MM.1S (cell line): ENCODE results near the gene SLC25A46.

Experiments
- DNase-seq: peaks from one replicate; pipeline ENCODE4 v3.0.0-alpha.2; 2015
- H2AFZ ChIP-seq: fragments of 300-600 bp; sonication (generic); 2 replicates; pipeline ENCODE4 v1.6.0; 2016; ENCODE audit warnings: antibody characterized with exemption, low read length
- H3F3A ChIP-seq: fragments of 300-600 bp; sonication (generic); 2 replicates; pipeline ENCODE4 v1.6.1; 2016; ENCODE audit warnings: mild to moderate bottlenecking, antibody characterized with exemption, low read length, moderate library complexity, mixed read lengths; ENCODE audit not compliant: insufficient read depth
- H3K27ac ChIP-seq: fragments of 300-600 bp; sonication (generic); 2 replicates; pipeline ENCODE4 v1.5.1; 2016; ENCODE audit warnings: mild to moderate bottlenecking, low read length
- H3K27me3 ChIP-seq: fragments of 300-600 bp; sonication (generic); replicated peaks from 2 replicates; pipeline ENCODE4 v1.6.0; 2016; ENCODE audit warnings: low read length; ENCODE audit not compliant: insufficient read depth
- H3K36me3 ChIP-seq: fragments of 300-600 bp; sonication (generic); replicated peaks from 2 replicates; pipeline ENCODE4 v1.6.1; 2016; ENCODE audit warnings: mild to moderate bottlenecking, low read length, mixed read lengths; ENCODE audit not compliant: insufficient read depth
- H3K4me1 ChIP-seq: fragments of 300-600 bp; sonication (generic); 2 replicates; pipeline ENCODE4 v1.6.1; 2016; ENCODE audit warnings: low read length, mixed read lengths
- H3K4me2 ChIP-seq: fragments of 300-600 bp; sonication (generic); 2 replicates; pipeline ENCODE4 v1.6.0; 2016; ENCODE audit warnings: low read depth, low read length
- H3K4me3 ChIP-seq: fragments of 300-600 bp; sonication (generic); 2 replicates; pipeline ENCODE4 v1.5.1; 2016; ENCODE audit warnings: low read length, mixed read lengths
- H3K79me2 ChIP-seq: fragments of 300-600 bp; sonication (generic); 2 replicates; pipeline ENCODE4 v1.6.1; 2016; ENCODE audit warnings: mixed run types, low read length, mixed read lengths
- H3K9ac ChIP-seq: fragments of 300-600 bp; sonication (generic); 2 replicates; pipeline ENCODE4 v1.6.1; 2016; ENCODE audit warnings: low read length, mixed read lengths
- H3K9me2 ChIP-seq: fragments of 300-600 bp; sonication (generic); replicated peaks from 2 replicates; pipeline ENCODE4 v1.6.1; 2016; ENCODE audit warnings: mild to moderate bottlenecking, low read length, mixed read lengths; ENCODE audit not compliant: insufficient read depth
- H3K9me3 ChIP-seq: fragments of 300-600 bp; sonication (generic); replicated peaks from 2 replicates; pipeline ENCODE4 v1.6.1; 2016; ENCODE audit warnings: mild to moderate bottlenecking, low read length, mixed read lengths; ENCODE audit not compliant: insufficient read depth
- H4K20me1 ChIP-seq: fragments of 300-600 bp; sonication (generic); 2 replicates; pipeline ENCODE4 v1.6.1; 2016; ENCODE audit warnings: mild to moderate bottlenecking, low read length, moderate library complexity, mixed read lengths; ENCODE audit not compliant: insufficient read depth
- EZH2 ChIP-seq: fragments of 300-600 bp; sonication (generic); optimal IDR thresholded peaks from 2 replicates; pipeline ENCODE3; 2017; ENCODE audit warnings: low read depth, mild to moderate bottlenecking, antibody characterized with exemption, low read length, mixed read lengths
- EZH2phosphoT487 ChIP-seq: fragments of 300-600 bp; sonication (generic); IDR thresholded peaks from 2 replicates; pipeline ENCODE4 v1.6.1; 2018; ENCODE audit warnings: antibody characterized with exemption, low read length
- TF ChIP-seq, protein P1 (sequence below): fragments of 300-600 bp; sonication (generic); IDR thresholded peaks from 2 replicates; pipeline ENCODE4 v1.5.1; 2016; ENCODE audit warnings: antibody characterized with exemption, low read length, mixed read lengths

SLC25A46 gene

GRCh38 chr5:110752953-110753352 is 14.1 kb downstream of the SLC25A46 start:
- Histone ChIP-seq H3K27ac (peak overlapping the region; percentile 95), H2AFZ (peak overlapping the region; percentile 37), H3K9me3 (no peaks in the 10 kb centered on the region), H4K20me1 (no peaks in the 10 kb centered on the region), H3K4me1 (peaks cover 35% of the 10 kb centered on the region), H3K79me2 (peaks cover 25% of the 10 kb centered on the region), H3K4me2 (peak overlapping the region; percentile 94), H3F3A (peaks cover 26% of the 10 kb centered on the region), H3K9me2 (no peaks in the 10 kb centered on the region), H3K27me3 (no peaks in the 10 kb centered on the region), H3K36me3 (no peaks in the 10 kb centered on the region; the same call in 1 of the 2 replicates), H3K9ac (peak overlapping the region; percentile 63), H3K4me3 (peak overlapping the region; percentile 49)
- no peak for DNase-seq
- TF ChIP-seq, protein P1, sequence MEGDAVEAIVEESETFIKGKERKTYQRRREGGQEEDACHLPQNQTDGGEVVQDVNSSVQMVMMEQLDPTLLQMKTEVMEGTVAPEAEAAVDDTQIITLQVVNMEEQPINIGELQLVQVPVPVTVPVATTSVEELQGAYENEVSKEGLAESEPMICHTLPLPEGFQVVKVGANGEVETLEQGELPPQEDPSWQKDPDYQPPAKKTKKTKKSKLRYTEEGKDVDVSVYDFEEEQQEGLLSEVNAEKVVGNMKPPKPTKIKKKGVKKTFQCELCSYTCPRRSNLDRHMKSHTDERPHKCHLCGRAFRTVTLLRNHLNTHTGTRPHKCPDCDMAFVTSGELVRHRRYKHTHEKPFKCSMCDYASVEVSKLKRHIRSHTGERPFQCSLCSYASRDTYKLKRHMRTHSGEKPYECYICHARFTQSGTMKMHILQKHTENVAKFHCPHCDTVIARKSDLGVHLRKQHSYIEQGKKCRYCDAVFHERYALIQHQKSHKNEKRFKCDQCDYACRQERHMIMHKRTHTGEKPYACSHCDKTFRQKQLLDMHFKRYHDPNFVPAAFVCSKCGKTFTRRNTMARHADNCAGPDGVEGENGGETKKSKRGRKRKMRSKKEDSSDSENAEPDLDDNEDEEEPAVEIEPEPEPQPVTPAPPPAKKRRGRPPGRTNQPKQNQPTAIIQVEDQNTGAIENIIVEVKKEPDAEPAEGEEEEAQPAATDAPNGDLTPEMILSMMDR: no peak
- TF ChIP-seq EZH2phosphoT487 (no peak), EZH2 (no peak)

DNA sequence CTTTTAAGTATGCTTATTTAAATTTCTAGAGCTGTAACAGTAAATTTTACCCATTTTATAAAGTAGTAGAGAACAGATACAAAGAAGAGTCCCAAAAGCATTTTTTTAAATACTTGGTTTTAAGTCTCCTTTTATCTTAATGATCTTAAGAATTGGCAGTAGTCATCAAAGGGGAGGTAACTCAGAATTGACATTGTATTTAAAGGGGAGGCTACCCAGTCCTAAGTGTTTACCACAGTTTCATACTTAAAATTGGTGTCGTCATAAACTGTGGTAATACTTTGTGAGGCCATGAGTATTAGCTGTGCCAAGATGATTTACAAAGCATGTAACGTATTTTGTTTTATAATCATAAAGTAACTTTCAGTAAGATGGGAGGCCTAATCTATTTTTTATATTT is 14.8 kb downstream of the SLC25A46 start:
- Histone ChIP-seq H3K36me3 (no peaks in the 10 kb centered on the region; the same call in 1 of the 2 replicates), H3K9ac (no peak overlapping the region), H3K4me3 (no peak overlapping the region), H3K4me2 (no peak overlapping the region), H3F3A (peaks cover 26% of the 10 kb centered on the region), H4K20me1 (no peaks in the 10 kb centered on the region), H2AFZ (no peak overlapping the region), H3K27ac (peak overlapping the region; percentile 95; the same call in 1 of the 2 replicates), H3K79me2 (peaks cover 25% of the 10 kb centered on the region), H3K27me3 (no peaks in the 10 kb centered on the region), H3K9me2 (no peaks in the 10 kb centered on the region), H3K9me3 (no peaks in the 10 kb centered on the region), H3K4me1 (peaks cover 35% of the 10 kb centered on the region)
- no peak for DNase-seq
- TF ChIP-seq, protein P1: no peak
- TF ChIP-seq EZH2 (no peak), EZH2phosphoT487 (no peak)

GRCh38 chr5:110754181-110754580 is 15.4 kb downstream of the SLC25A46 start:
- H3K4me1 ChIP-seq: peaks cover 35% of the 10 kb centered on the region
- no peak overlapping the region for H2AFZ ChIP-seq
- no peak overlapping the region for H3K9ac ChIP-seq
- no peak overlapping the region for H3K4me3 ChIP-seq
- no peak overlapping the region for H3K27ac ChIP-seq
- H4K20me1 ChIP-seq: no peaks in the 10 kb centered on the region
- H3K36me3 ChIP-seq: no peaks in the 10 kb centered on the region; the same call in 1 of the 2 replicates
- H3K9me2 ChIP-seq: no peaks in the 10 kb centered on the region
- no peak overlapping the region for H3K4me2 ChIP-seq
- peaks cover 25% of the 10 kb centered on the region for H3K79me2 ChIP-seq
- DNase-seq: no peak
- no peaks in the 10 kb centered on the region for H3K27me3 ChIP-seq
- peaks cover 26% of the 10 kb centered on the region for H3F3A ChIP-seq
- H3K9me3 ChIP-seq: no peaks in the 10 kb centered on the region
- TF ChIP-seq, protein P1: no peak
- TF ChIP-seq EZH2phosphoT487 (no peak), EZH2 (no peak)
